GM18508 (cell line): ENCODE measurements around the gene ZNF680.
"Not testable (repeated sequence)": the region's sequence is repeated elsewhere in the genome, so short reads cannot be mapped to it uniquely, and the experiment has no call there.

Experiments used
- ATAC-seq: cut with Tn5 transposase; IDR thresholded peaks from one replicate; pipeline ENCODE4 v1.9.1; 2021; ENCODE audit warnings: moderate number of reproducible peaks; ENCODE audit not compliant: insufficient read depth, unreplicated experiment

The ZNF680 gene

DNA sequence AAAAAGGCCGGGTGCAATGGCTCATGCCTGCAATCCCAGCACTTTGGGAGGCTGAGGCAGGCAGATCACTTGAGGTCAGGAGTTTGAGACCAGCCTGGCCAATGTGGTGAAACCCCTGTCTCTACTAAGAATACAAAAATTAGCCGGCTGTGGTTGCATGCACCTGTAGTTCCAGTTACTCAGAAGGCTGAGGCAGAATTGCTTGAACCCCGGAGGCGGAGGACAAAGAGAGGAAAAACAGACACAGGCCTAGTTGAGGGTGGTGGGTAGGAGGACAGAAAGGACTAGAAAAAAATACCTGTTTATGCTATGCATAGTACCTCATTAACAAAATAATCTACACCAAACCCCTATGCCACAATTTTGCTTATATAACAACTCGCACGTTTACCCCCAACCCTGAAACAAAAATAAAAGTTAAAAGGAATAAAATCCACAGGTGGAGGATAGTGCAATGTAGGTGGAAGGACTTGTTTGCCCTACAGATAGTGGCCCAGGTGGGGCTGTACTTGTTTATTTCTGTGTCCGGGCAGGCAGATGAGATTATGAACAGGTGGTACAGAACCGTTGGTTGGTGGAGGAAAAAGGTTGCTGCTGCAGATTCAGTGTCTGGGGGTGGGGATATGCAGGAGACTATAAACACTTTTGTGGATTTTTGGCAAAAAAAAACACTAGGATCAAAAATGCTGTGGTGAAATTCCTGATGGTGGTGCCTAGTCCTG is 5.1 kb downstream of the ZNF680 start:
- no peak for ATAC-seq

DNA sequence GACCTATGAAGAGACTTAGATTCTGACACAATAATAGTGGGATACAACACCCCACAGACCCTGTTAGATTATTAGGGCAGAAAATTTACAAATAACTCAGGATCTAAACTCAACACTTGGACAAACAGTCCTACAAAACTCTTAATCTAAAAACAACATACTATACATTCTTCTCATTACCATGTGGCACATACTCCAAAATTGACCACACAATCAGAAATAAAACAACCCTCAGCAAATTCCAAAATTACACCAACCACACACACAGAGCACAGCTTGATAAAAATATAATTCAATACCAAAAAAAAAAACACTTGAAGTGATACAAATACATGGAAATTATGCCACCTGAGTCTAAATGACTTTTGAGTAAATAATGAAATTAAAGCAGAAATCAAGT is 7.8 kb downstream of the ZNF680 start:
- ATAC-seq, result no peak

DNA sequence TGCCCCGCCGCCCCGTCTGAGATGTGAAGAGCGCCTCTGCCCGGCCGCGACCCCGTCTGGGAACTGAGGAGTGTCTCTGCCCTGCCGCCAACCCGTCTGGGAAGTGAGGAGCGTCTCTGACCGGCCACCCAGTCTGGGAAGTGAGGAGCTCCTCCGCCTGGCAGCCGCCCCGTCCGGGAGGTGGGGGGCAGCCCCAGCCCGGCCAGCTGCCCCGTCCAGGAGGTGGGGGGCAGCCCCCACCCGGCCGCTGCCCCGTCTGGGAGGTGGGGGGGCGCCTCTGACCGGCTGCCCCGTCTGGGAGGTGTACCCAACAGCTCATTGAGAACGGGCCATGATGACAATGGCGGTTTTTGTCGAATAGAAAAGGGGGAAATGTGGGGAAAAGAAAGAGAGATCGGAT is 8.7 kb downstream of the ZNF680 start:
- not testable (repeated sequence) for ATAC-seq

DNA sequence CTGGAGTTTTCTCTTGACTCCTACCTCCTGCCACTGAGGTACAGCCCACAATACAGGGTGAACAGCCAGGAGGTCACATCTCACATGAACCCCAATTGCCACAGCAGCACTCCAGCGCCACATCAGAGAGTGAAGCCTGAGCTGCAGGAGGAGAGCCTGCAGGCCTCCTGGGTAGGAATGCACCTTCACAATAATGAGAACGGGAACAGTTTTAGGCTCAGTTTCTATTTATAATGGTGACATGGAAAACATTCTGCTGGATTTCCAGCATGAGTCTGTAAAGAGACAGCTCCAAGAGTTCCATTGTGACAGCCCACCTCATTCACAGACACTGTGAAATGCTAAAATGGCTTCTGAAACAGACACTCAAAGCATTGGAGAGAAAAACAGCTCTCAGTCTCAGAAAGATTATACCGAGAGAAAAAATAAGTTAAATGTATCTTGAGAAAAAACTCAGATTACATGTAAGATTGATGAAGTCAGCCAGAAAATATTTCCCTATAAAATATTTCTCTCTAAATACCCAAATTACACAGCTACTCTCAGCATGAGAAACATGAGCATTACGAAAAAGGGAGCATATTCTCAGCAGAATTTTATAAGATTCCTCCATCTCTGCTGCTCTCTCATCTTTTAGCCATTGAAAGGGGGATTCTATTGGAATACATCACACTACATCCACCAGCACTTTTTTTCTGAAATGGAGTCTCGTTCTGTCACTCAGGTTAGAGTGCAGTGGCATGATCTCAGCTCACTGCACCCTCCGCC is 11.3 kb downstream of the ZNF680 start:
- no peak for ATAC-seq

DNA sequence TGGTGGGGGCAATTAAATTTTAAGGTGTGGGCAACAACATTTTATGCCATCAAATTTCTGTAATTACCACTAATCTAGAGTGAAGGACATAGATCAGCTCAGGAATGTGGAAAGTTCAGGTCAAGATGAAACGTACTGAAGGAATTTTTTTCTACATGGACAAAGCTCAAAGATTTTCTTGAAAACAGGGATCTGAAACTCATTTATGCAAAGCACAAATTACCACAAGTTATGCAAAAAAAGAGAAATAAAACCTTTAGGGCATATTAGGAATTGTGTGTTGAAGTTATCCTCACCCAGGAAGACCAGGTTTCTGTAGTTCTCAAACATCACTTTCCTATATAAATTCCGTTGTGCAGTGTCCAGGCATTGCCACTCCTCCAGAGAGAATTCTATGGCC is 18.9 kb downstream of the ZNF680 start:
- ATAC-seq, result no peak

DNA sequence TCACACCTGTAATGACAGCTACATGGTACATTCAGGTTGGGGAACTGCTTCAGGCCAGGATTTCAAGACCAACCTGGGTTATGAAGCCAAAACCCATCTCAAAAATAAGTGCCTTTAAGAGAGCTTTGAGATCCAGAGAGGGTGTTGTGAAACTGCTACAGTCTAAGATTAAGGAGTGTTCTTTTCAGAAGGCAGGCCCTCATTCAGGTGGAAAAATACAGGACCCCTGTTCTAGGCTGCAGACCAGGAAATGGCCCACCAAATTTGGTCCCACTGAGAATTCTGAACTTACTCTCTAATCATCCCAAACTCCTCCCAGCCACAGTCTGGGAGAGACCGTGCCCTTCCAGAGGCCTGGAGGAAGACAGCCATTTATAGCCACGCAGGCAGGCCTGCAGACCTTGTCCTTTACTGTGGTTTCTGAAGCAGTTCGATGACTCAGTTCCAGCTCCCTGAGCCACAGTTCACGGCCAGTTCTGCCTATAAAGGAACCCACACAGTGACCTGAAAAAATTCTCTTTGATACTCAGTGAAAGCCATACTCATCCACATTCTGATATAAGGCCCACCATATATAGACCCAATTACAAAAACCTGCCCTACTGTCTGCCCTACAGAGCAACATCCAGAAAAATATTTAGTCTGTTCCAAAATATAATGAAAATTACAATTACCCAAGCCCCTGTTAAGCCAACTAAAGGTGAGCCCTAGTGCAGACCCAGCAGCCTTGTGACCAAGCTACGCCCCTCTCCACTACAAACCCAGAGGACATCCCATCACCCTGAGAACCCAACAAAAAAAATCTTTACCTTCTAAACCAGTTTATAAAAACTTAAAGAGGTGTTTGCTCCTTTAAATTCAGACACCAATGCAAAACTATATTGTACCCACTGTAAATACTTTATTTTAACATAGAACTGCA is 21.2 kb downstream of the ZNF680 start:
- ATAC-seq, result no peak

DNA sequence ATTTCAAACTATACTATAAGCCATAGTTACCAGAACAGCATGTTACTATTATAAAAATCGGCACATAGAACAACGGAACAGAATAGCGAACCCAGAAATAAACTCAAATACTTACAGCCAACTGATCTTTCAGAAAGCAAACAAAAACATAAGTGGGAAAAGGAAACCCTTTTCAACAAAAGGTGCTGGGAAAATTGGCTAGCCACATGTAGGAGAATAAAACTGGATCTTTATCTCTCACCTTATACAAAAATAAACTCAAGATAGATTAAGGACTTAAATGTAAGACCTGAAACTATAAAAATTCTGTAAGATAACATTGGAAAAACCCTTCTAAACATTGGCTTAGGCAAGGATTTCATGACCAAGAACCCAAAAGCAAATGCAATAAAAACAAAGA is 29.1 kb downstream of the ZNF680 start:
- no peak for ATAC-seq

DNA sequence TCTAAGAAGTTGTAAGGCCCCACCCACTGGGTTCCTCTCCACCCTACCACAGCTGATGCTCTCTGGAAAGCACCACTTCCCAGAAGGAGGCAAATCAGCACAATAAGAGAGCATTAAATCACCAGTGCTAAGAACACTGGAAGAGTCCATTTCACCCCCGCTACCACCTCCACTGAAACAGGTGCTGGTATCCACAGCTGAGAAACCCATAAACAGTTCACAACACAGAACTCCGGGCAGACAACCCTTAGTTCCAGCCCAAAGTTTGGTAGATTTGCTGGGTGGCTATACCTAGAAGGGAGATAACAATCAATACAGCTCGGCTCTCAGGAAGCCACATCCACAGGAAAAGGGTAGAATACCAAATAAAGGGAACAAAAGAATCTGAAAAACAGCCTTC is 34.1 kb downstream of the ZNF680 start:
- no peak for ATAC-seq

DNA sequence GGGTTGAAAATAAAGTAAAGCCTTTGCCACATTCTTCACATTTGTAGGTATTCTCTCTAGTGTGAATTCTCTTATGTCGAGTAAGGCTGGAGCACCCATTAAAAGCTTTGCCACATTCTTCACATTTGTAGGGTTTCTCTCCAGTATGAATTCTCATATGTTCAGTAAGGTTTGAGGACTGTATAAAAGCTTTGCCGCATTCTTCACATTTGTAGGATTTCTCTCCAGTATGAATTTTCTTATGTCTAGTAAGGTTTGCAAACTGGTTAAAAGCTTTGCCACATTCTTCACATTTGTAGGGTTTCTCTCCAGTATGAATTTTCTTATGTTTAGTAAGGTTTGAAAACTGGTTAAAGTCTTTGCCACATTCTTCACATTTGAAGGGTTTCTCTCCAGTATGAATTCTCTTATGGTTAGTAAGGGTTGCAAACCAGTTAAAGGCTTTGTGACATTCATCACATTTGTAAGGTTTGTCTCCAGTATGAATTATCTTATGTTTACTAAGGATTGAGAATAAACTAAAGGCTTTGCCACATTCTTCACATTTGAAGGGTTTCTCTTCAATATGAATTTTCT is 41.4 kb downstream of the ZNF680 start:
- ATAC-seq, result no peak

DNA sequence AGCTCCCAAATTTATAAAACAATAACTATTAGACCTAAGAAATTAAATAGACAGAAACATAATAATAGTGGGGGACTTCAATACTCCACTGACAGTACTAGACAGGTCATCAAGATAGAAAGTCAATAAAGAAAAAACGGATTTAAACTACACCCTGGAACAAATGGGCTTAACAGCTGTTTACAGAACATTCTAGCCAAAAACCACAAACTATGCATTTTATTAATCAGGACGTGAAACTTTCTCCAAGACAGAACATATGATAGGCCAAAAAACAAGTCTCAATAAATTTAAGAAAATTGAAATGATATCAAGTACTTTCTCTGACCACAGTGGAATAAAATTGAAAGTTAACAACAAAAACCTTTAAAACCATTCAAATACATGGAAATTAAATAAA is 46.4 kb downstream of the ZNF680 start:
- no peak for ATAC-seq

DNA sequence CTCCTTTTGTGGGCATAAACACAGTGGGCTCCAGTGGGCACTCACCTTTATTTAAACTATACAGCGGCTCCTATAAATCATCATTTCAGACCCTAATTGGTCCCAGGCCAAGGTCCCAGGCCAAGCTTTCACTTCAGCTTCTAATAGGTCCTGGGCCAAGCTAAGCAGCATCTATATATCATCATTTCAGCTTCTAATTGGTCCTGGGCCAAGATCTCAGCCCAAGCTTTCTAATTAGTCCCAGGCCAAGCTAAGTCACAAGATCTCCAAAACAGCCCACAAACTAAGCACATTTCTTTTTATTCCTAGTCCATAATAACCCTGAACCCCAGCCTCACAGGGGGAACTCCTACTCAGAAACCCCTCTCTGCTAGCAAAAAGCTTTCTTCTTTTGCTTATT is 47.1 kb downstream of the ZNF680 start:
- no peak for ATAC-seq

DNA sequence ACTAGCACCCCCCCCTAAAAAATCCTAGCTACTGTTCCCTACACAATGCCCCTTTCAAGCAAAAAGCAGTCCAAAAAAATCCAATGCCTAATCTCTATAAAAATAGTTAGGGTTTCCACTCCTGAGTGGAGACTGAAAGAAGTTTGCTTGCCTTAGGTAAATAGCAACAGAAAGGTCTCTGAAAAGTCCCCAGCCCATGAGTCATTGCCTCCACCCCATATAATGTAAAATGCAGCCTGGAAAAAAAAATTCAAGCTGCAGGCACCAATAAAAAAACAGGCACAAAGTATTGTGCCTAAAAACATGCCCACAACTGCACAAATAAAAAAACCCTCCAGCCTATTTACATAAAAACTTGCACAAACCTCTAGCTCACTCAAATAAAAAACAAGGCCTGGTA is 47.5 kb downstream of the ZNF680 start:
- no peak for ATAC-seq

DNA sequence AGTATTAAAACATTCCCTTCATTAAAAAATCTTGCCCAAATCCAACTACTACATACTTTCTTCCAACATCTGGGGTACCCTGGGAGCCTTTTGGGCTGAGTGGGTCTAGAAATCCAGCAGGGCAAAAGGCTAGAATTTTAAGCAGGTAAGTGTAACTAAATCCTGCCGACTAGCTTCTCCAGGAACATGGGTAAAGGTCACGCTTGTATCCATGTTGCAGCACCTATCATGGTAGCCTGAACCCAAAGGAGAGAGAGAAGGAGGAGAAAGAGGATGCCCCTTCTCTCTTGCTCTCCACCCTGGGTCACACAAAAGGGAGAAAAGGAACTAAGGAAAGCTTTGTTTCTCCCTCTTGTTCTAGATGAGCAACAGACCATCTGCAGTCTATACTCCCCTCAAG is 53.3 kb downstream of the ZNF680 start:
- no peak for ATAC-seq

DNA sequence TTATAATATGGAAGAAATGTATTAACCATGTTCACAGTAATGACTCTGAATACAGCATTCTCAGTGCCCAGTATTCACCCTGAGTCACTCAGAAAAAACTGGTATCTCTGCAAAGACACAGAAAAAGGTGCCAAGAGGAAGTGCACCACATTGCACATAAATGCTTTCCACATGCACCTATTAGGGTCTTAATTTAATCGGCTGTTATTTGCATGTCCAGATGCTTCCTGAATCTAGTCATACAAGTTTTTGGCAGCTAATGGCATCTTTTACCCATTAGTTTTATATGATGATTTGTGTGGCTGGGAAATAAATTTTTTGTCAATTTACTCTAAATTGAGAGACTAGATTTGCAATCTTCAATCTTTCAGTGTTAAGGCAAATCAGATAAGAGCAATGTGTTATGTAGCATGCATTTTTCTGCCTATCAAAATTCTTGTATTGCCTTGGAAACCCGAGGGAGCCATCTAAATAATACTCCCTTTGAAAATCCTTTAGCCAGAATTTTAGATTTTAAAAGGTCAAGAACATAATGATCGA is 58.2 kb downstream of the ZNF680 start:
- ATAC-seq, result no peak

DNA sequence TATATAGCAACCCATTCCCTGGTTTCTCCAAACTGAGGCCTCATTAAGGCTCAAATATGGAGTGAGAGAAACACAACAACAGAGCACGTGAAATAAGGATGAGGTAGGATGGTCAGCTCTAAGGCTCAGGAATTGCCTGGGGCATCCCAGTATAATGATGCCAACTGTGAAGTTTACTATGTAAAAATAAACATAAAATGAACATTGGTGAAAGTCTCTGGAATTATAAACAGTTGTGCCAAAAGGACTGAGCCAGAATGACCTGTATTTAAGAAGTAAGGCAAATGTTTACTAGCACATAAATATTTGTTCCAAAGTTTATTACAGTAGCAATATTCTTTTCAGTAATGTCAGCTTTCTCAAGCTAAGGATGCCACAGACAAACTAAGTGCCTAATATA is 64.6 kb downstream of the ZNF680 start:
- no peak for ATAC-seq

DNA sequence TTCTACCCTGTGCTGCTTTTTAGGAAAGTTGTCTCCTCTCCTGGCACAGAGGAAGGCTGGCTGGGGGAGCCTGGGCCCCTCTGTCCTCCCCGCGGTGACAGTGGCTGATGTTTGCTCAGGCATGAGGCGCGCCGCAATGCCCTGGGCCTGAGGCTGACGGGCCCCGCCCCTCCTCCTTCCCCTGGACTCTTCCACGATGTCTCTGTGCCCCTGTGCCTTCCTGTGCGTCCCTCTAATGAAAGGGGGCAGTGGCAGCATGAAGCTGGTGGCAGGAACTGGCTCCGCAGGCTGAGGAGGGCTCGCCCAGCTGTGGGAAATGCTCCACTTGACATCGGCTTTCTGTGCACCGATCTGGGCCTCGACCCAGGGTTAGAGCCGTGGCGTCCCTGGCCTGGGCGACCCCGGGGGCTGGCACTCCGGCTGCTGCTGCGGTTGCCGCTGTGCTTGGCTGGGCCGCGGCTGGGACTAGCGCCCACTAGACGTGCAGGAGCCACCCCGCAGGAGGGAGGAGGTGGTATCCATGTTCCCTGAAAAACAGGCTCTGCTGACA is 67.9 kb downstream of the ZNF680 start:
- ATAC-seq, result no peak

DNA sequence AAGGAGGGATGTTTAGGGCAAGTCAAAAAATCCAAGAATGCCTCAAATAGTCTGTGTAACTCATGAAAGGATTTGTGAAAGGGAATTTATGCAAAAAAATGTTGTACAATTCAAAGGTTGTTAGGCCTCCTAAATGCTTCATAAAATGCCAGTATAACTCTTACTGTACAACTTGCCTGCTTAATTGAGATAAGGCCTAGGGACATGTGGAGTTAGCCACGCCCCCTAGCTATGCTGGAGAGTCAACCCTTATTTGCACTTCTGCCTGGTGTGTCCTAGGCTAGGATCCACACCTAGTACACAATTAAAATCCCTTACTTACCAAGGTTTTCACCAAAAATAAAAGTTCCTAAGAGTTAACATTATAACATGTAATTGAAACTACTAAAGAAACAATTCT is 77.2 kb downstream of the ZNF680 start:
- ATAC-seq, result no peak
